ENCODE results near the gene UROC1.

GRCh38 chr3:126546013-126546412, 28.4 kb upstream of the UROC1 start:
- TF ChIP-seq CTCF (IDR thresholded peaks at IDR 0.05) (no peak), POLR2A (IDR thresholded peaks at IDR 0.05) (no peak)
